PFSK-1 (cell line): ENCODE data around the gene TAF1L.

Source experiments
- SIN3A ChIP-seq: IDR thresholded peaks from 2 replicates; pipeline ENCODE4 v1.6.1; 2012; ENCODE audit warnings: mild to moderate bottlenecking, low read length, moderate library complexity, borderline replicate concordance; ENCODE audit not compliant: insufficient read depth
- TAF1 ChIP-seq: IDR thresholded peaks from 2 replicates; pipeline ENCODE4 v1.6.1; 2012; ENCODE audit warnings: low read length, control low read depth, borderline replicate concordance; ENCODE audit not compliant: insufficient read depth
- TF ChIP-seq, protein P1 (sequence below), 2 experiments: IDR thresholded peaks; 2 replicates each; pipeline versions ENCODE4 v1.6.1 to v1.8.0; 2011 to 2012; ENCODE audit warnings: low read depth in 2 of 2, low read length in 2 of 2, control low read depth in 1 of 2, inconsistent platforms in 1 of 2, mild to moderate bottlenecking in 1 of 2, moderate library complexity in 1 of 2; ENCODE audit not compliant: insufficient read depth in 1 of 2

- TF ChIP-seq SIN3A: no peak
- no peak for TF ChIP-seq TAF1
- TF ChIP-seq, protein P1, sequence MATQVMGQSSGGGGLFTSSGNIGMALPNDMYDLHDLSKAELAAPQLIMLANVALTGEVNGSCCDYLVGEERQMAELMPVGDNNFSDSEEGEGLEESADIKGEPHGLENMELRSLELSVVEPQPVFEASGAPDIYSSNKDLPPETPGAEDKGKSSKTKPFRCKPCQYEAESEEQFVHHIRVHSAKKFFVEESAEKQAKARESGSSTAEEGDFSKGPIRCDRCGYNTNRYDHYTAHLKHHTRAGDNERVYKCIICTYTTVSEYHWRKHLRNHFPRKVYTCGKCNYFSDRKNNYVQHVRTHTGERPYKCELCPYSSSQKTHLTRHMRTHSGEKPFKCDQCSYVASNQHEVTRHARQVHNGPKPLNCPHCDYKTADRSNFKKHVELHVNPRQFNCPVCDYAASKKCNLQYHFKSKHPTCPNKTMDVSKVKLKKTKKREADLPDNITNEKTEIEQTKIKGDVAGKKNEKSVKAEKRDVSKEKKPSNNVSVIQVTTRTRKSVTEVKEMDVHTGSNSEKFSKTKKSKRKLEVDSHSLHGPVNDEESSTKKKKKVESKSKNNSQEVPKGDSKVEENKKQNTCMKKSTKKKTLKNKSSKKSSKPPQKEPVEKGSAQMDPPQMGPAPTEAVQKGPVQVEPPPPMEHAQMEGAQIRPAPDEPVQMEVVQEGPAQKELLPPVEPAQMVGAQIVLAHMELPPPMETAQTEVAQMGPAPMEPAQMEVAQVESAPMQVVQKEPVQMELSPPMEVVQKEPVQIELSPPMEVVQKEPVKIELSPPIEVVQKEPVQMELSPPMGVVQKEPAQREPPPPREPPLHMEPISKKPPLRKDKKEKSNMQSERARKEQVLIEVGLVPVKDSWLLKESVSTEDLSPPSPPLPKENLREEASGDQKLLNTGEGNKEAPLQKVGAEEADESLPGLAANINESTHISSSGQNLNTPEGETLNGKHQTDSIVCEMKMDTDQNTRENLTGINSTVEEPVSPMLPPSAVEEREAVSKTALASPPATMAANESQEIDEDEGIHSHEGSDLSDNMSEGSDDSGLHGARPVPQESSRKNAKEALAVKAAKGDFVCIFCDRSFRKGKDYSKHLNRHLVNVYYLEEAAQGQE (IDR thresholded peaks at IDR 0.05; ENCODE audit: insufficient read depth in 1 of 2, low read depth in 2 of 2, low read length in 2 of 2): no peak
Measured at GRCh38 chr9:32581512-32582143, 53.8 kb downstream of the TAF1L start.
